Erythroblast (primary cell): ENCODE results near the gene ADK.

Experiments used
- GATA1 ChIP-seq: IDR thresholded peaks from 2 replicates; pipeline ENCODE4 v1.6.1; 2011; ENCODE audit warnings: low read depth, mild to moderate bottlenecking, control low read depth, low read length, moderate library complexity
- POLR2A ChIP-seq: IDR thresholded peaks from 2 replicates; pipeline ENCODE4 v1.6.1; 2011; ENCODE audit warnings: mild to moderate bottlenecking, low read length

DNA sequence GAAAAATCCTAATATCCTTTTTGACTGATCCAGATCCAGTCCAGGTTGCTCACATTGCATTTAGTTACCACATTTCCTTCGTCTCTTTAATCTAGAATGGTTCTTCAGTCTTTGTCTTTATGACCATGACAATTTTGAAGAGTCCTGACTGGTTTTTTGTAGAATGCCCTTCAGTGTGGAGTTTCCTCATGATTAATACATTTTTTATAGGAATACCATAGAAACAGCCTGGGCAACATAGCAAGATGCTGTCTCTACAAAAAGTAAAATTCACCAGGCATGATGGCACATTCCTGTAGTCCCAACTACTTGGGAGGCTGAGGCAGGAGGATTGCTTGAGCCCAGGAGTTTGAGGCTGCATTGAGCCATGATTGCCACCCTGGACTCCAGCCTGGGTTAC is 390.4 kb downstream of the ADK start:
- no peak for TF ChIP-seq POLR2A
- TF ChIP-seq GATA1 = no peak
